ENCODE data around the gene LMBRD2. TPM values are rescaled to one million over a fixed set of nuclear protein-coding genes. Genes with fewer than 3 reads are reported as not detected.

The LMBRD2 gene
- total RNA-seq, 2 donors from 2014 or later = 5.5 to 7.4 TPM

- DNase-seq = no peak
- Mint-ChIP-seq H3K4me3 (no peak overlapping the region), H3K9me3 (peaks cover 13% of the 10 kb centered on the region), H3K27me3 (ENCODE audit: insufficient read depth) (no peaks in the 10 kb centered on the region), H3K4me1 (no peaks in the 10 kb centered on the region), H3K27ac (no peak overlapping the region), H3K36me3 (ENCODE audit: low read depth) (peaks cover 68% of the 10 kb centered on the region)
- TF ChIP-seq CTCF (conservative IDR thresholded peaks at IDR 0.05) = no peak
- Histone ChIP-seq H3K4me3 (ENCODE audit: low read length) (no peak overlapping the region), H3K9ac (ENCODE audit: extremely low read depth, low read length, poor library complexity, severe bottlenecking) (no peak overlapping the region), H3K27me3 (ENCODE audit: control insufficient read depth, insufficient read depth, low read length, poor library complexity, severe bottlenecking) (no peaks in the 10 kb centered on the region), H3K27ac (ENCODE audit: low read depth, low read length) (no peak overlapping the region), H3K4me1 (ENCODE audit: control insufficient read depth, insufficient read depth, low read length) (no peaks in the 10 kb centered on the region), H3K36me3 (ENCODE audit: control insufficient read depth, insufficient read depth, low read length) (peaks cover 75% of the 10 kb centered on the region), H3K9me3 (ENCODE audit: control insufficient read depth, low read length) (peaks cover 6% of the 10 kb centered on the region)
- WGBS, 2 experiments (ENCODE audit: insufficient coverage in 1 of 2, insufficient read length in 1 of 2) = 97 to 100% methylated on average over 1 to 2 of the region's 2 CpGs
These were observed 29.1 kb upstream of the LMBRD2 start for GRCh38 chr5:36180556-36181350.

DNA sequence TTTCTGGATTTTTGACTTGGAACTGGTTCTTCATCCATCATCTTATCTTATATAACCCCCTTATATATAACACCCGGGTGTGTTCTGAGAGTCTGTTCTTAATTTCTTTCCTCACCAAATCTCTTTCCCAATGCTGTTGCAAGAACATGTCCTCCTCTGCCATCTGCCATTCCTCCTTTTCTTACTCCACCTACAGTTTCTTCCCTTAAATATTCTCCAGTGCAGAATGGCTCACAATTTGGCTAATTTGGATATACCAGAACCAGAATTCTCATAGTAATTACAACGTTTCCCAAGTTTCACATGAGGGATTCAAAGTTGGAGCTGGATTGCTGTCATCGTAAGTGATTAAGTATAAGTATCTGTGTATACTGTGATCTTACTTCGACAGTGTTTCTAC lies 28.3 kb upstream of the LMBRD2 start:
- WGBS, 2 experiments (ENCODE audit: insufficient coverage in 1 of 2, insufficient read length in 1 of 2) = 96 to 100% methylated on average over 3 to 4 of the region's 4 CpGs

DNA sequence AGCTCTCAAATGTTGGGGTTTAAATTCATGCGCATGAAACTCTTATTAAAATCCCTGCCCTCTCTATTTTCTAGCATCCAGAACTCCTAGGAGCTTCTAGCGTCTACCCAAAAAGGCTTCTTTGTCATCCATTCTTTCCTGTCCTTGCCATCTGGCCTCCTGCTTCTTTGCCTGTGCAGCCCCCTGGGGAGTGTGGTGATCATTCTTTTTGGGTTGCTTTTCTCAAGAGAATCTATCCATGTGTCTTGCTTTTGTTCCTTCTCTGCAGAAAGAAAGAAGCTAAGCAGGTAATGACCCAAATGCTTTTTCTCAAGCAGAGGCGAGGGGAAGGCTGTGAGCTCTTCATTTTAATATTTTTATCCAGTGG lies 26.8 kb upstream of the LMBRD2 start:
- Mint-ChIP-seq H3K4me1 (no peaks in the 10 kb centered on the region), H3K27ac (no peak overlapping the region), H3K4me3 (no peak overlapping the region), H3K9me3 (no peaks in the 10 kb centered on the region), H3K27me3 (ENCODE audit: insufficient read depth) (no peaks in the 10 kb centered on the region), H3K36me3 (ENCODE audit: low read depth) (peaks cover 64% of the 10 kb centered on the region)
- WGBS, 2 experiments (ENCODE audit: insufficient coverage in 1 of 2, insufficient read length in 1 of 2) = 94 to 100% methylated on average over 1 to 3 of the region's 3 CpGs
- H3K9ac ChIP-seq (ENCODE audit: extremely low read depth, low read length, poor library complexity, severe bottlenecking) = no peak overlapping the region
- DNase-seq = no peak
- H3K27me3 ChIP-seq (ENCODE audit: control insufficient read depth, insufficient read depth, low read length, poor library complexity, severe bottlenecking) = no peaks in the 10 kb centered on the region
- TF ChIP-seq CTCF (conservative IDR thresholded peaks at IDR 0.05) = no peak
- no peak overlapping the region for H3K27ac ChIP-seq (ENCODE audit: low read depth, low read length)
- H3K36me3 ChIP-seq (ENCODE audit: control insufficient read depth, insufficient read depth, low read length) = peaks cover 92% of the 10 kb centered on the region
- no peak overlapping the region for H3K4me3 ChIP-seq (ENCODE audit: low read length)
- H3K9me3 ChIP-seq (ENCODE audit: control insufficient read depth, low read length) = no peaks in the 10 kb centered on the region
- no peaks in the 10 kb centered on the region for H3K4me1 ChIP-seq (ENCODE audit: control insufficient read depth, insufficient read depth, low read length)

More for the DNA sequence above, 28.3 kb upstream of the LMBRD2 start:
- TF ChIP-seq CTCF (conservative IDR thresholded peaks at IDR 0.05) = no peak
- peaks cover 6% of the 10 kb centered on the region for H3K9me3 ChIP-seq (ENCODE audit: control insufficient read depth, low read length)
- H3K27ac ChIP-seq (ENCODE audit: low read depth, low read length) = no peak overlapping the region
- H3K4me3 Mint-ChIP-seq = no peak overlapping the region
- H3K27me3 ChIP-seq (ENCODE audit: control insufficient read depth, insufficient read depth, low read length, poor library complexity, severe bottlenecking) = no peaks in the 10 kb centered on the region
- H3K9me3 Mint-ChIP-seq = peaks cover 7% of the 10 kb centered on the region
- no peaks in the 10 kb centered on the region for H3K4me1 Mint-ChIP-seq
- peaks cover 62% of the 10 kb centered on the region for H3K36me3 Mint-ChIP-seq (ENCODE audit: low read depth)
- H3K9ac ChIP-seq (ENCODE audit: extremely low read depth, low read length, poor library complexity, severe bottlenecking) = no peak overlapping the region
- no peak for DNase-seq
- no peak overlapping the region for H3K27ac Mint-ChIP-seq
- no peaks in the 10 kb centered on the region for H3K4me1 ChIP-seq (ENCODE audit: control insufficient read depth, insufficient read depth, low read length)
- H3K4me3 ChIP-seq (ENCODE audit: low read length) = no peak overlapping the region
- H3K27me3 Mint-ChIP-seq (ENCODE audit: insufficient read depth) = no peaks in the 10 kb centered on the region
- peaks cover 83% of the 10 kb centered on the region for H3K36me3 ChIP-seq (ENCODE audit: control insufficient read depth, insufficient read depth, low read length)

All from endodermal cell (in vitro differentiated cells).